ENCODE results near the gene APOD. TPM values are rescaled to one million over a fixed set of nuclear protein-coding genes. Genes with fewer than 3 reads are reported as not detected.
"Not testable (repeated sequence)": the region's sequence is repeated elsewhere in the genome, so short reads cannot be mapped to it uniquely, and the experiment has no call there.

APOD gene
- total RNA-seq, 4 donors from 2014 or later: 1,911 to 7,779 (median 5,257) TPM

GRCh38 chr3:195596765-195597171, 13.0 kb upstream of the APOD start:
- no peak for TF ChIP-seq CTCF (IDR thresholded peaks at IDR 0.05)
- no peak for TF ChIP-seq EP300 (IDR thresholded peaks at IDR 0.05)
- TF ChIP-seq POLR2A (IDR thresholded peaks at IDR 0.05): no peak
- 49 to 57% methylated on average over 3 of the region's 3 CpGs for WGBS, 2 donors
- Histone ChIP-seq H3K27ac (peak overlapping the region in 2 of 4 donors; percentile 54 to 76), H3K4me1 (peaks cover 0 to 41% (median 2%) of the 10 kb centered on the region in 4 donors), H3K36me3 (no peaks in the 10 kb centered on the region), H3K4me3 (no peak overlapping the region), H3K27me3 (no peaks in the 10 kb centered on the region), H3K9me3 (no peaks in the 10 kb centered on the region)
- no peak for DNase-seq (ENCODE audit: low spot score in 2 of 2)

GRCh38 chr3:195595785-195596531, 12.2 kb upstream of the APOD start:
- Histone ChIP-seq H3K4me1 (peaks cover 0 to 48% (median 2%) of the 10 kb centered on the region in 4 donors), H3K36me3 (no peaks in the 10 kb centered on the region), H3K4me3 (no peak overlapping the region), H3K9me3 (no peaks in the 10 kb centered on the region), H3K27me3 (no peaks in the 10 kb centered on the region), H3K27ac (peak overlapping the region in 2 of 4 donors; percentile 71 to 76)
- WGBS, 2 donors: 61 to 62% methylated on average over 8 of the region's 8 CpGs
- no peak for DNase-seq (ENCODE audit: low spot score in 2 of 2)
- TF ChIP-seq POLR2A (IDR thresholded peaks at IDR 0.05) (no peak), CTCF (IDR thresholded peaks at IDR 0.05) (no peak), EP300 (IDR thresholded peaks at IDR 0.05) (no peak)

- Histone ChIP-seq H3K9me3 (no peaks in the 10 kb centered on the region), H3K4me3 (no peak overlapping the region), H3K27ac (peak overlapping the region in 3 of 4 donors; percentile 22 to 71 (median 57)), H3K4me1 (peaks cover 0 to 46% (median 0%) of the 10 kb centered on the region in 4 donors), H3K36me3 (no peaks in the 10 kb centered on the region), H3K27me3 (no peaks in the 10 kb centered on the region)
- TF ChIP-seq CTCF (IDR thresholded peaks at IDR 0.05) (no peak), EP300 (IDR thresholded peaks at IDR 0.05) (peak in 1 of 2 donors; percentile 38)
- 36 to 58% methylated on average over 2 of the region's 2 CpGs for WGBS, 2 donors
- no peak for DNase-seq (ENCODE audit: low spot score in 2 of 2)
These were observed 8.1 kb upstream of the APOD start for GRCh38 chr3:195591852-195592251.

GRCh38 chr3:195591220-195591619, 7.5 kb upstream of the APOD start:
- WGBS, 2 donors: 49 to 51% methylated on average over 6 of the region's 6 CpGs
- peak in 1 of 2 donors; percentile 58 for DNase-seq (ENCODE audit: low spot score in 2 of 2)
- peak overlapping the region in 2 of 4 donors; percentile 3 to 71 for H3K27ac ChIP-seq

GRCh38 chr3:195590381-195590780, 6.6 kb upstream of the APOD start:
- not testable (repeated sequence) for H3K27me3 ChIP-seq; DNase-seq (ENCODE audit: low spot score in 2 of 2); H3K36me3 ChIP-seq; H3K4me3 ChIP-seq; H3K9me3 ChIP-seq
- Histone ChIP-seq H3K4me1 (peaks cover 0 to 37% (median 0%) of the 10 kb centered on the region in 4 donors), H3K27ac (peak overlapping the region in 1 of 4 donors; percentile 63)
- 88 to 97% methylated on average over 2 of the region's 2 CpGs for WGBS, 2 donors

More at GRCh38 chr3:195591220-195591619, 7.5 kb upstream of the APOD start:
- TF ChIP-seq POLR2A (IDR thresholded peaks at IDR 0.05) (no peak), CTCF (IDR thresholded peaks at IDR 0.05) (no peak), EP300 (IDR thresholded peaks at IDR 0.05) (peak in 1 of 2 donors; percentile 83)
- no peaks in the 10 kb centered on the region for H3K9me3 ChIP-seq
- no peaks in the 10 kb centered on the region for H3K36me3 ChIP-seq
- H3K4me3 ChIP-seq: no peak overlapping the region
- H3K4me1 ChIP-seq: peaks cover 0 to 43% (median 0%) of the 10 kb centered on the region in 4 donors
- no peaks in the 10 kb centered on the region for H3K27me3 ChIP-seq

- not testable (repeated sequence) for H3K27me3 ChIP-seq; DNase-seq (ENCODE audit: low spot score in 2 of 2); H3K9me3 ChIP-seq; H3K4me3 ChIP-seq; H3K36me3 ChIP-seq; H3K27ac ChIP-seq
- 86 to 93% methylated on average over 6 of the region's 6 CpGs for WGBS, 2 donors
- H3K4me1 ChIP-seq: peaks cover 0 to 37% (median under 1%) of the 10 kb centered on the region in 4 donors
These were observed 6.1 kb upstream of the APOD start for GRCh38 chr3:195589796-195590195.

Data from tibial nerve (tissue), 4 donors.